GM23338 (cell line): ENCODE data around the gene RAD51B.

Experiments used
- CREB1 ChIP-seq: fragments of 250-450 bp; sonication (Bioruptor Pico); IDR thresholded peaks from 2 replicates; pipeline ENCODE4 v1.5.0; 2020; ENCODE audit warnings: low read depth, mild to moderate bottlenecking, moderate library complexity
- CTCF ChIP-seq, 2 experiments: fragments of 200-600 bp in 1 of 2; sonication (generic) in 1 of 2; conservative IDR thresholded peaks; 2 replicates each; pipeline versions ENCODE4 v1.5.1 to v1.6.1; 2016 to 2017; ENCODE audit warnings: antibody characterized with exemption in 2 of 2, low read depth in 2 of 2, mild to moderate bottlenecking in 2 of 2, moderate library complexity in 1 of 2
- ETS1 ChIP-seq: IDR thresholded peaks from 2 replicates; pipeline ENCODE4 v1.6.1; 2016; ENCODE audit warnings: antibody characterized with exemption
- EZH2 ChIP-seq: fragments of 200-600 bp; sonication (generic); IDR thresholded peaks from one replicate; pipeline ENCODE4 v1.8.0; 2017; ENCODE audit warnings: antibody characterized with exemption, mild to moderate bottlenecking, low read depth; ENCODE audit not compliant: unreplicated experiment
- EZH2phosphoT487 ChIP-seq: fragments of 200-600 bp; sonication (generic); IDR thresholded peaks from one replicate; pipeline ENCODE4 v1.8.1; 2018; ENCODE audit warnings: antibody characterized with exemption; ENCODE audit not compliant: unreplicated experiment
- JUNB ChIP-seq: IDR thresholded peaks from one replicate; pipeline ENCODE4 v1.6.1; 2016; ENCODE audit warnings: antibody characterized with exemption; ENCODE audit not compliant: unreplicated experiment
- NANOG ChIP-seq: IDR thresholded peaks from 2 replicates; pipeline ENCODE4 v1.6.1; 2016; ENCODE audit warnings: antibody characterized with exemption, borderline replicate concordance
- POLR2AphosphoS5 ChIP-seq: IDR thresholded peaks from 2 replicates; pipeline ENCODE4 v1.6.1; 2016; ENCODE audit warnings: antibody characterized with exemption, low read depth
- REST ChIP-seq: IDR thresholded peaks from one replicate; pipeline ENCODE4 v1.6.1; 2018; ENCODE audit warnings: antibody characterized with exemption; ENCODE audit not compliant: unreplicated experiment
- STAT1 ChIP-seq: IDR thresholded peaks from one replicate; pipeline ENCODE4 v1.6.1; 2016; ENCODE audit warnings: antibody characterized with exemption; ENCODE audit not compliant: unreplicated experiment
- ZNF114 ChIP-seq: fragments of 250-450 bp; sonication (Bioruptor Pico); IDR thresholded peaks from 2 replicates; pipeline ENCODE4 v1.5.0; 2020; ENCODE audit warnings: mild to moderate bottlenecking, moderate library complexity
- ZNF331 ChIP-seq: fragments of 250-450 bp; sonication (Bioruptor Pico); IDR thresholded peaks from 2 replicates; pipeline ENCODE4 v1.5.0; 2020; ENCODE audit warnings: low read depth, mild to moderate bottlenecking, moderate library complexity
- ZNF462 ChIP-seq: fragments of 250-450 bp; sonication (Bioruptor Pico); IDR thresholded peaks from 2 replicates; pipeline ENCODE4 v1.5.0; 2020; ENCODE audit warnings: mild to moderate bottlenecking, moderate library complexity

GRCh38 chr14:68249661-68250451 is 430.3 kb downstream of the RAD51B start:
- TF ChIP-seq CTCF (conservative IDR thresholded peaks at IDR 0.05; ENCODE audit: low read depth in 2 of 2) (no peak), REST (no peak), EZH2 (no peak), POLR2AphosphoS5 (no peak), EZH2phosphoT487 (no peak), JUNB (no peak), CREB1 (CRISPR knock-in tag) (no peak), STAT1 (no peak), ZNF114 (CRISPR knock-in tag) (no peak), NANOG (no peak), ZNF331 (CRISPR knock-in tag) (no peak), ETS1 (no peak), ZNF462 (no peak)
